HG02763 (cell line): ENCODE results near the gene SMC3.
"Not testable (repeated sequence)": the region's sequence is repeated elsewhere in the genome, so short reads cannot be mapped to it uniquely, and the experiment has no call there.

Experiments
- ATAC-seq: cut with Tn5 transposase; IDR thresholded peaks from one replicate; pipeline ENCODE4 v1.9.1; 2021; ENCODE audit warnings: mild to moderate bottlenecking, moderate library complexity; ENCODE audit not compliant: unreplicated experiment

Gene SMC3

DNA sequence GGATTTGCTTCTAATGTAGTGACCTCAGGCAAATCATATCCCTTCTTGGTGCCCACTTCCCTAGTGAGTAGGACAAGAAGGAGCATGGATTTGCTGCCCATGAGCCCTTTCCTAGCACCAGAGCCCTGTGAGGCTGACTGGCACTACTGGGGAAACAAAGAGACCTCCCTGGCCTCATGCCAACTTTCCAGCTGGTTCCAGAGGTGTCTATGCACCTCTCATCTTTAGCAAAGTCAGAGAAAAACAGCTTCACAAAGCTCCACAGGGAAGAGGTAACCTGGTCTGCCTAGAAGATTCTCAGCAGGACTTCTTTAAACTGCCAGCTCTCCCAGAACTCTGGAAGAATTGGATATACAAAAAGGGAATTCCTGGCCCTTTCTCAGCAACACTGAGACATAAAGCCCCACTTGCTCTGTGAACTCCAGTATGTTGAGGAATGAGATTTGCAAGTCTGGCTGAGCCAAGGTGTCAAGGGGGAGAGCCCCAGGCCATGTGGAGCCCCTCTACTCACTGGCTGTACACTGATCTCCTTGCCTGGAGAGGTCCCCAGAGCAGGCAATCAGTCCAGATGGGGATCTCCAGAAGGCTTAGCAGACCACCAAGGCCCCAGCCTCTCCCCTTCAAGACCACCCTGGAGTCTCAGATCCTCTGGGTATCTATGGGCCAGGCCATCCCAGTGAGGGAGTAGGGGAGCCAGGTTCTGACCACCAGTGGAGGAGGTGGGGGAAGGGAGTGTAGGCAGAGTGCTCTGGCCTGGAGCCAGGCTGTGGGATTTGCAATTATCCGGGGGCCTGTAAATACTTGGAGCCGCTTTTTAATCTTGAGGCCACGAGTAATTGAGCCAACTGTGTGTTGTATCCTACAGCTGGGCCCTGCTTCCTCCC lies 52.3 kb downstream of the SMC3 start:
- no peak for ATAC-seq

DNA sequence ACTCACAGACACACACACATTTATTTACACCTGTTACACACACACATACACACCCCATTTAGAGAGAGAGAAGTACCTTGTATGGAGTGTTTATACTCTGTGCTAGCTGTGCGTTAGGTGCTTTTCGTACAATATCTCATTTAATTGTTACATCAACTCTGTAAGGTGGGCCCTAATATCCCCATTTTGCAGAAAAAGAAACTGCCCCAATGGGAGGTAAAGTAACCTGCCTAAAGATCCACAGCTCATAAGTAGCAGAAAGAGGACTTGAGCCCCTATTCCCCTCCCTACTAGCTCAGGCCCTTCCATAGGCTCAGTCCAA lies 52.9 kb downstream of the SMC3 start:
- ATAC-seq: no peak

DNA sequence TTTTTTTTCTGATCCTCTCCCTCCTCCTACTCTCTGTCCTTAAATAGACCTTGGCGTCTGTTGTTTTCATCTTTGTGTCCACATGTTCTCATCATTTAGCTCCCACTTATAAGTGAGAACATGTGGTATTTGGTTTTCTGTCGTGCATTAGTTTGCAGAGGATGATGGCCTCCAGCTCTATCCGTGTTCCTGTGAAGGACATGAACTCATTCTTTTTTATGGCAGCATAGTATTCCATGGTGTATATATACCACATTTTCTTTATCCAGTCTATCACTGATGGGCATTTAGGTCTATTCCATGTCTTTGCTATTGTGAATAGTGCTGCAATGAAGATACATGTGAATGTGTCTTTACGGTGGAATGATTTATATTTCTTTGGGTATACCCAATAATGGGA lies 55.8 kb downstream of the SMC3 start:
- ATAC-seq: not testable (repeated sequence)

DNA sequence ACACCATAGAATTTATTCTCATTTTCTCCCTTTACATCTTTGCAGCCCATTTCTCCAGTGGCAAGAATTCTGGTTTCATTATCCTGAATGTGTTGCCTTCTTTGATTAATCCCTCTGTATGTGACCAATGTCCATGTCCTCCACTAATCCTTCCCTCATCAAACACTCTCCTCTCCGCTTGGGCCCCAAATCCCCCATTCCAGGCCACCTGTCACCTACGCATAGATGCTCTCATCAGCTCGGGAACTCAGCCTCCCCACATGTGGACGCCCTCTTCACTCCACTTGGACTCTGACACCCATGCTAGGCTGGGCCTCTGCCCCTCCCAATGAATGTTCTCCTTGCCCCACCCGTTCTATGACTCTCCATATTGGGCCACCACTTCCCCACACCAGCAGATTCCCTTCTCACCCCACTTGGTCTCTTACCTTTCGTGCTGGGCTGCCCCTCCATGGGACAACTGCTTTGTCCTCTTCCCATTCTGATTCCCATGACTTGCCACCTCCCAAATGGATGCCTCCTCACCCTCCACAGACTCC lies 57.9 kb downstream of the SMC3 start:
- ATAC-seq: no peak

DNA sequence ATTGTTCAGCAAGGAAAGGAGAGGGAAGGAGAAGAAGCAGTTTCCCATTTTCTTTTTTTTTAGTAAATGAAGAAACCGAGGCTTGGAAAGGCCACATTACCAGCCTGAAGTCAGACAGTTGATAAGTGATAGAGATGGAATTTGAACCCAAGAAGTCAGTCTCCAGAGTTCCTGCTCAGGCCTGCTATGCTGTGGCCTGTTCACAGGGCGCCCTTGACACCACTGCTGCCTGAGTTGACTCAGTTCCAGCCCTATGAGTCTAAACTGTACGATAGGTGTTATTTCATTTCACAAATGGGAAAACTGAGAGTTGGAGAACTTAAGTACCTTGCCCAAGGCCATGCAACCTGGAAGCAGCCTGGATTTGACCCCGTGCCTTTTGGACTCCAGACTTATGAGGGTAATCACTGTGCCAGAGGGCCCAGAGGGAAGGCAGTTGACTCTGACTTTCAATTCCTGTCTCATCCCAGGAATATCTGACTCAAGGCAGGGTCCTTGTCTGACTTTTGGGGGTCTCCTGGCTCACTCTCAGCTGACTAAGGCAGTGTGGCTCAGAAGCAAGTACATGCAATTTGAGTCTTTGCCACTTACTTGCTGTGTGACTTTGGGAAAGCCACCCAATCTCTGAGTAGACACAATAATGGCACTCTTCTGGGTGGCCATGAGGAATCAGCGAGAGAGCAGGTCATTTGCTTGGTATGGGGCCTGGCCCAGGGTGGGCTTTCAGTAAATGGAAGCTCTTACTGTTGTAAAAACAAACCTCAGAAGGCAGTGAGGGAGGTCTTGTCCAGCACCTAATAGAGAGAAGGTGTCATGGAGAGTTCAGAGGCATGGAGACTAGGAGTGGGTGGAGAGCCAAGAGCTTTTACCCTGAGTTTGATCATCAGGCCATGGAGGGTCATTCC lies 58.7 kb downstream of the SMC3 start:
- no peak for ATAC-seq

DNA sequence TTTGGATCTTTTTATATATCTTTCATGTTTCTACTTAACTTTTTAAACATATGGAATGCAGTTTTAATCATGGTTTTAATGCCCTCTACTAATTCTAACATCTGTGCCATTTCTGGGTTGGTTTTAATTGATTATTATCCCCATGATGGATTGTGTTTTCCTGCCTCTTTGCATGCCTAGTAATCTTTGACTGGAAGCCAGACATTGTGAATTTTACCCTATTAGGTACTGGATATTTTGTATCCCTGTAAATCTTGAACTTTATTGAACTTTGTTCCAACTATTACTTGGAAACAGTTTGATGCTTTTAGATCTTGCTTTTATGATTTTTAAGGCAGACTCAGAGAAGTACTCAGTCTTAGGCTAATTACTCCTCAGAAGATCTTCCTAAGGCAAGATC lies 60.7 kb downstream of the SMC3 start:
- ATAC-seq: no peak

DNA sequence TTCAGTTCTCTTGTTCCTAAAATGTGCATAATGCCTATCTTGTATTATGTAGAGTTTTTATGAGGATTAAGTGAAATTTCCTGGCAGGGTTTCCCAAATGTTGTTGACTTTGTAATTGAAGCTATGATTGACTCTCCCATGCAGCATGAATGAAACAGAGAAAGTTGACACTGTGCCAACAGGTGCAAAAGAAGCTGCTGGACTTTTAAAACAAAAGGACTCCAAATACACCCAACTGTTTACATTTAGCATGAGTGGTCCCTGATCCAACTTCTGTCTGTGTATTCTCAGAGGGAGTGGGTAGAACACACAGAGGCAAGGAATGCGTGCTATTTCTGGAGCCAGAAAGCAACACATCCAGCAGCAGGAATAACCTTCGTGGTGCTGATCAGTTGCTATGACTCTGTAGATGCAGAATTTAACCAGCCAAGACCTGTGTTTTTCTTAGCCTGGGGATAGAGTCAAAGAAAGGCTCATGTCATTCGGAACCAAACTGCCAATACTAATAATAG lies 62.2 kb downstream of the SMC3 start:
- no peak for ATAC-seq

DNA sequence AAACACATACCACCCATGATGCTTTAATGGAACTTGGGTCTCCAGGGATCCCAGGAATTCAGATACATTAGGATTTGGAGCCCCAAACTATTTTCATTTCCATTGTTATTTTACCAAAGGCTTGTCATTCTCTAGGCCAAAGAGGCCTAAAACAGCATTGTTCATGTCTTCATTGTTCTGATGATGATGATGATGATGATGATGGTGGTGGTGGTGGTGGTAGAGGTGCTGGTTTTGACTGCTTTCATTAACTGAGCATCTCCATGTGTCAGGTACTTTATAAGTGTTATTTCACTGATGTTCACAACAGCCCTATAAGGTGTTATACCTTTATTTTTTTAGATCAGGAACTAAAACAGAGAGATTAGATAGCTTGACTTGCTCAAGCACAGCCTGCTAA lies 64.4 kb downstream of the SMC3 start:
- ATAC-seq: no peak

DNA sequence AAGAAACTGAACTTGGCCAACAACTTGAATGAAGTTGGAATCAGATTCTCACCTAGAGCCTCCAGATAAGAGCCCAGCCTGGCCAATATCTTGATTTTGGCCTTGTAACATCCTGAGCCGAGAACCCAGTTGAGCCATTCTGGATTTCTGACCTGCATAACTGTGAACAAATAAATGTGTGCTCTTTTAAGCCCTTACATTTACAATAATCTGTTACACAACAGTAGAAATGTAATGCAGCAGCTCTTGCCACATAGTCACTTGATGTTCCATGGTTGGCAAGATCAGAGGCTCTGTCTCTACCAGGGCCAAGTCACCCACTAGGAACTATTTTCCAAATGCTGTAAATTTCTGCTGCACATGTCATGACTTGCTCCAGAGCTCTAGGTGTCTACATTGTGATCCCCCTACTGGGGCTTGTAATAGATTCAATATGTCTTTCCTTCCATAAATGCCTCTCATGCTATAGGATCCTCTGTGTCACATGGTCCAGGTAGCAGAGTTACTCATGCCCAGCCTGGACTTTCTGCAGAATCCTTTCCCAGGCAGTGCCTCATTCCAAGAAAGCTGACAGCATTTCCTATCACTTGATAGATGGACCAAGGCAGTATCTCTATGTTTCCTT lies 65.2 kb downstream of the SMC3 start:
- ATAC-seq: no peak

DNA sequence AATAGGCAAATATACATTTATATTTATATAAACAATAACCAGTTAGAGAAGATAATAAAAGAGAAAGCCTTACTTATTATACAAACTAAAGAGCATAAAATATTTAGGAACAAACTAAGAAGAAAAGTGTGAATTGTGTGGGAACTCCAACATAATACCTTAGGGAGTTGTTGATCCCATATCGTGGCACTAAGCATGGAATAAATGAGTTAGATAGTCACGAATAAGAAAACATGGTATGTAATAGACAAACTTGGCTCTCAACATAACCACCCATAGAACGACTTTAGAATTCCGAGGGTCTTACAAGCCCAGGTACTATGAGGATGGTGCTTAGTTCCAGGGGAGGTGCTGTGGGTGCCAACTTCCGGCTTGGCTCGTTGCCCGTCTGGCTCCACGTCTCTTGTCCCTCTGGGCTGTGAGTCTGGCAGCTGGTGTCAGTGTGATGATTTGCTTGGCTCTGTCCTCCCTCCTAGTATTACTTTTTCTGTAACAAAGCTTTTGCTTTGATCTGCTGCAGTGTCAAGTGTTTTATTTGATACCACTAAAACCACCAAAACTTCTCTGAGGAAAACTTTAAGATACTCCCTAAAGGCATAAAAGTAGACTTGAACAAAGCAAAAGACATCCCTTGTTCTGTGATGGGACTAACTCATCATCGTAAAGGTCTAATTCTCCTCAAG lies 67.2 kb downstream of the SMC3 start:
- no peak for ATAC-seq

DNA sequence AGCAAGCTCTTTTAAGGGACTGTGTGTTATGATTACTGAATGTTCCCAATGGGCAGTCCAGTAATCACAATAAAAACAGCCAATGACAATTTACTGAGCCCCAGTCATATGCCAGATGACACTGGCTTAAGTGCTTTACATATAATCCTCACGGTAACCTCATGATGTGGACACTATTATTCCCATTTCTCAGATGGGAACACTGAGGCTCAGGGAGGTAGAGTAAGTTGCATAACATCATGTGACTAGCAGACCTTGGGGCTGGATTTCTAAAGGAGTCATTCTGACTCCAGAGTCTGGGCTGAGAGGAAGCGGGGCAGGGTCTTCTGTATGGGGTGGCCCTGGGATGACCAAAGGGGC lies 69.1 kb downstream of the SMC3 start:
- ATAC-seq: no peak

DNA sequence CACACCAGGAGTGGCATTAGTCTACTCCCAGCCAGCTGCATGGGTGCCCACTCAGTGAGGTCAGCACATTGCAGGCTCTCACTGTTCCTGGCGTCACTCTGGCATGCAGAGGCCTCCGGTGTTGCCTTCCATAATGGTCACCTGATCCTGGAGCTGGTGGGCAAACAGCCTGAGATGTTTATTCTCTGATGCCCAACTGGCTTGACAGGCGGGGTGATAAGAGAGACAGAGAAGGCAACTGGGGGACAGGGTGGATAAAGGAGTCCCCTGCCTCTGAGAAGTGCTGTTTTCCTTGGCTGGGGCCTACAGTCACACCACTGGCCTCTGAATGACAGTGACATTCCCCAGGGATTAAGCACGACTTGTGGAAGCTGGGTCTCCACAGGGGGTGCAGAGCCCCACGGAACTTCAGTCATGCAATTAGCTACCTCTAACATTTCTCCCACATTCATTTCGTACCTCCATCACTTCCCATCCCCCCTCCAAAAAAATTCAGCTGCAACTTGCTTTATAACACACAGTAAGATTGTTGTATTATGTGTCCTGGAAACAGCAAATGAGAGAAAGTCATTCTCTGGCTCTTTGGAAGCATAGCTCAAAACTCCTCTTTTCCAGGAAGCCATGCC lies 69.5 kb downstream of the SMC3 start:
- no peak for ATAC-seq

DNA sequence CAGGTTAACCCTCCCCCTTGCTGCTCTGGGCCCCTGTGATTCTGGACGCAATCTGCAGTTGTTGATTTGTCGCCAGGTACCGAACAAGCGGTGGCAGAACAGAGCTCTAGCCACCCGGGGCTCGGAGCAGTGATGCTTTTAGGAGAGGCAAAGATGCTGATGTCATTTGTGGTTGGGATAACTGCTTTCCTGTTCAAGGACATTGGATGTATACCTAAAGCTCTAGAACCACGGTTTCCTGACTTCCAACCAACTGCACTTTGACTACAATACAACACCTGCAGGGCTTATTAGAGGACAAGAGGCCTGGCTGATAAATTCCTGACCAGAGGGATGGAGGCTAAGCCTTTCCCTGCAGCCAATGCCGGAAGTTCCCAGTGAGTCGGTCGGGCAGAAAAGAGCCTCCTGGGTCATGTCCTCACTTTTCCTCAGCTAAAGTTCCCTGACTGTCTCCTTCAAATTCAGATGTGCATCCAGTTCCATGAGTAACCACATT lies 70.1 kb downstream of the SMC3 start:
- no peak for ATAC-seq

DNA sequence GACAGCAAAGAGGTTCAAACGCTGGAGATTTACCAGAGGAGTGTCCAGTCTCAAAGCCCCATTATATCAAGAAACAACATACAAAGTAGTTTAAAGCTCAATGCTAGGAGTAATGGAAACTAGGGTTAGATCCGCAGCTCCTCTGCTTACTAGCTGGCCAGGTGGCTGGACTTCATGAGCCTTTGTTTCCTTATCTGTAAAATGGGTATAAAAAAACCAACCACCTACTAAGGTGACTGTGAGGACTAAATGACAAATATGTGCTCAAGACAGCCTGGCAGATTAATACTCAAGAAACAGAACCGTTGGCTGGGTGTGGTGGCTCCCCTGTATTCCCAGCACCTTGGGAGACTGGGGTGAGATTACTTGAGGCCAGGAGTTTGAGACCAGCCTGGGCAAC lies 70.8 kb downstream of the SMC3 start:
- ATAC-seq: no peak

DNA sequence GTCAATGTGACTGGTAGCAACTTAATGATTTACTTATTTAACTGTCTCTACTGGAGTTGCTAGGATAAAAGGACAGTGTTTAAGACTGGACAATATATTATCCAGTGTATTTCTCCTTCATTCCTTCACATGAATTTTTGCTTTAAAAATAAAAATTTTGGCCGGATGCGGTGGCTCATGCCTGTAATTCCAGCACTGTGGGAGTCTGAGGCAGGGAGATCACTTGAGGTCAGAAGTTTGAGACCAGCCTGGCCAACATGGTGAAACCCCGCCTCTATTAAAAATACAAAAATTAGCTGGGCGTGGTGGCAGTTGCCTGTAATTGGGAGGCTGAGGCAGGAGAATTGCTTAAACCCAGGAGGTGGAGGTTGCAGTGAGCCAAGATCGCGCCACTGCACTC lies 71.6 kb downstream of the SMC3 start:
- ATAC-seq: not testable (repeated sequence)

DNA sequence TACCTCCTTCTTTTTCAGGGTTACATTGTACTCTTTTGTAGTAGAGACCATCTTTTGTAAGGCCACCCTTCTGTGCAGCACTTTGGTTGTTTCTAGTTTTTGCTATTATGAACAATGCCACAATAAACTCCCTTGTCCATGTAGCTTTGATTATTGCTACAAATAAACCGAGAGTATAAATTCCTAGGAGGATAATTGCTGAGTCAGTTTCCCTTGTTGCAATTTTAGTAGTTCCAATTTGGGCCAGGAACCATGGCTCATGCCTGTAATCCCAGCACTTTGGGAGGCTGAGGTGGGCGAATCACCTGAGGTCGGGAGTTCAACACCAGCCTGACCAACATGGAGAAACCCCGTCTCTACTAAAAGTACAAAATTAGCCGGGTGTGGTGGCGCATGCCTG lies 72.4 kb downstream of the SMC3 start:
- not testable (repeated sequence) for ATAC-seq

DNA sequence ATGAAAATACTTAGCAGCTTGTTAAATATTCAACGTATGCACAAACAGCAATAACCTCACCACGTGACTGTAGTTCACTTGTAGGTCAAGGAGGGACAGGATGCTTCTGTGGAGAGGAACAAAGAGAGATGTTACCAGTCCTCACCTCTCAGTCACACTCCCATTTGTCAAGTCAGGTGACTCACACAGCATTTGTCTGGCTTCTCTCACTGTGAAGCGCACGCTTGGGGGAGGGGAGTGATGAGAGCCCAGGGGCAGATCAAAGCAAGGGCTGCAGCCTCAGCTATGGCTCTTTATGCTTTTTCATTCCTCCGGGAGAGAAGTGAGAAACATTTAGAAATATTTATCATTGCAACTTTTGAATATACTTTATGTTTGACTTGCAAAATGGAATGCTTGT lies 73.8 kb downstream of the SMC3 start:
- no peak for ATAC-seq

DNA sequence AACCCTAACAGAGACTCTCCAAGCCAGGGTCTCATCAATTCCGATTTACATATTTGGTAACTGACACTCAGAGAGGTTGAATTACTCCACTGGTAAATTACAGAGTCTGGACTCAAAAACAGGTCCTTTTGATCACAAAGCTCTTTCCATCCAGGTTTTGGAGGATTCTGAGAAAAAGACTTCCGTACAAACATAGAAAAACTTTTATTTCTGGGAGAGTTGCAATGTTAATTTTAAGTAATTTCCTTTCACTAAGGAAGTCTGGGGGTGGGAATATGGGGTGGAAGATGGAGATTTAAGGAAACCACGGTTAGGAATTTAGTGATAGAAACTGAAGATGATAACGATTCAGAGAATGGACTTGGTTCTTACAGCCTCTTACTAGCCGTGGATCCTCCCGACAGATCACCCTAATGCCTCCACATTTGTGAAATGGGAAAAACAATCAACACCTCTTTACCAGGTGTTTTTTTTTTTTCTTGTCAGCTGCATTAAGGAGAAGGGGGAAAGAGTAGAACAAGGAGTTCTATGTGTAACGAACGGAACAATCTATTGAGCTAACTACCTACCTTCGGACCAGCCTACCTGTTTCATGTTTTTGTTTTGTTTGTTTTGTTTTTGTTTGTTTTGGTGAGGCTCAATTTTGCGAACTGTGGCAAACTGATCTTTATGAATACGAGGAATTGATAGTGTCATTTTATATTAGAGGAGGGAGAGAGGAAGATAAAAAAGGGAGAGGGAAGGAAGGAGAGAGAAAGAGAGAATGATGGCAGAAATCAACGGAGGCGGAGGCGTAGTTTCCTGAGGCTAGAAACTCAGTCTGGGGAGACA lies 74.9 kb downstream of the SMC3 start:
- ATAC-seq: no peak

DNA sequence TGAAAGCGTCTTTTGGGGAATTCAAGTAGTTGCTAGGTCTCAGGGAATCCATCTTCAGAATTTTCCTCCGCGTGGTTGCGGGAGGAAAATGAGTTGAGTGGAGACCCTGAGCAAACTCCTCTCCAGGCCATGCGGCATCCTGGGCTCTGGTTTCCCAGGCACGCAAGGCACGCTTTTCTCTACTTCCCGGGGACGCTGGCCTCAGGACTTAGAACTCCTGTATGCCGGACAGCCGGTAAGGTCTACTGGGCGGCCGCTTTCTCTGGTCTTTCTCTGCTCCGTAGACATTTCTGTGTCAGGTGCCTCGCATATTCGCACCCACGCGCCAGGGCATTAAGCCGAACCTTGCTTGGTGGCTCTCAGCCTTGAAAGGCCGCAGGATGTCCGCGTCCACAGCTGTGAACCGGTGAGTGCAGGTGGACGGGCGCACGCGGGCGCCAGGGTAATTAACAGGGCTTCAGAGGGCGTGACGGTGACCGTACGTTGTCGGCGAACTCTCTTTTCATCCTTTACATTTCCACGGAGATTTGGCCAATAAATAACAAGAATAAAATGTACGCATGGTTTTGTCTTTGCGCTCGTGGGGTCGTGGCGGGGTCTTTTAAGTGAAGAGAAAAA lies 75.6 kb downstream of the SMC3 start:
- ATAC-seq: no peak
